H7 (cell line): ENCODE data around the gene SCYL2. TPM values are rescaled to one million over a fixed set of nuclear protein-coding genes. Genes with fewer than 3 reads are reported as not detected.
A peak's percentile ranks its signal among the peaks of the same experiment; 100 is the strongest.
"Not testable (repeated sequence)": the region's sequence is repeated elsewhere in the genome, so short reads cannot be mapped to it uniquely, and the experiment has no call there.

ENCODE experiments used
- DNase-seq: peaks from one replicate; pipeline ENCODE4 v3.0.0; 2012
- H3K27me3 ChIP-seq: 2 replicates; pipeline ENCODE4 v1.6.0; 2011; ENCODE audit warnings: mild to moderate bottlenecking, low read length; ENCODE audit not compliant: control insufficient read depth, insufficient read depth
- H3K36me3 ChIP-seq: replicated peaks from 2 replicates; pipeline ENCODE4 v1.5.1; 2011; ENCODE audit warnings: low read length; ENCODE audit not compliant: control insufficient read depth, insufficient read depth
- H3K4me3 ChIP-seq: 2 replicates; pipeline ENCODE4 v1.5.1; 2011; ENCODE audit warnings: low read depth, mild to moderate bottlenecking, control low read depth, low read length, moderate library complexity; ENCODE audit not compliant: insufficient read depth
- total RNA-seq: library from RNA; depleted of rRNA; stranded (reverse); fragments of >200 nt; shearing (Covaris generic); gene quantifications from 2 replicates; pipeline ENCODE4 v1.2.3, GENCODE V29; 2014

The SCYL2 gene
- total RNA-seq, 1 experiment from 2014 or later, result 27.5 TPM

GRCh38 chr12:100279159-100279558, 12.2 kb downstream of the SCYL2 start:
- H3K36me3 ChIP-seq, result no peaks in the 10 kb centered on the region
- H3K27me3 ChIP-seq, result no peaks in the 10 kb centered on the region
- DNase-seq, result peak; percentile 10
- no peak overlapping the region for H3K4me3 ChIP-seq

DNA sequence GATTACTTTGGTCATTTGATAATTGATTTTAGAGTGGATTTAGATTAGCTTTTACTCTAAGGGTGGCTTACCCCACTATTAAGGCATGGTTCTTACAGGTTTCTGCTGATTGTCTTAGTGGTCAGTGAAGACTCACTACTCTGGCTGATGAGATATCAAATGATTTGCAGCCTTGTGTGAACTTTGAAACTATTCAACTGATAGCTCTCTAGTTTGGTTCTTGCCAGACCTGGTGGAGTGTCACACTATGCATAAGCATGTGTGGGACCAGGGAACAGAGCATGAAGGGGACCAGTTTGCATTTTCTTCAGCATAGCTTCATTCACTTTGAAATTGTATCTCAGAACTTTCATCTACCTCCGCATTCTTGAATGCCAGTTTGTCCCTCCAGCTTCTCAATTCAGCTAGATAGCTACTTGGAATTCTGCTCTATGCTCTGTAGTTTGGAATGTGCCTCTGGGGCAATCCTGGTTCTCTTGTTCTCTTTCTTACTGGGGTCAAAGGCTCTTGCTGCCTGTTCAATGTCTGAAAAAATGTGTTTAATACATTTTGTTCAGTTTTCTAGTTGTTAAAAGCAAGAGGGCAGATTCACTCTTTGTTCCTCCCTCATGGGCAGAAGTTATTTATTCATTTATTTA, 12.7 kb downstream of the SCYL2 start:
- peak; percentile 19 for DNase-seq
- Histone ChIP-seq H3K27me3 (no peaks in the 10 kb centered on the region), H3K4me3 (no peak overlapping the region), H3K36me3 (no peaks in the 10 kb centered on the region)

DNA sequence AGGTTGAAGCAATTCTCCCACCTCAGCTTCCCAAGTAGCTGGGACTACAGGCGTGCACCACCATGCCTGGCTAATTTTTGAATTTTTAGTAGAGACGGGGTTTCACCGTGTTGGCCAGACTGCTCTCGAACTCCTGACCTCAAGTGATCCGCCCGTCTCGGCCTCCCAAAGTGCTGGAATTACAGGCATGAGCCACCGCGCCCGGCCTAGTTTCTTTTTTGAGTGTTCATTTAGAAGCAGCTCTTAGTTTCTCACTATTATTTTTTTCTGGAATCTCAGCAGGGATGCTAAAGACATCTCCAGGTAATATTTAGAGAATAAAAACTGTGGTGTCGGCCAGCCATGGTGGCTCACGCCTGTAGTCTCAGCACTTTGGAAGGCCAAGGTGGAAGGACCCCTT, 17.6 kb downstream of the SCYL2 start:
- not testable (repeated sequence) for H3K36me3 ChIP-seq, DNase-seq, H3K27me3 ChIP-seq, H3K4me3 ChIP-seq

GRCh38 chr12:100289038-100289437, 22.1 kb downstream of the SCYL2 start:
- peaks cover 3% of the 10 kb centered on the region for H3K36me3 ChIP-seq
- H3K4me3 ChIP-seq, result no peak overlapping the region
- no peaks in the 10 kb centered on the region for H3K27me3 ChIP-seq

GRCh38 chr12:100290016-100290415, 23.0 kb downstream of the SCYL2 start:
- no peak overlapping the region for H3K4me3 ChIP-seq
- H3K36me3 ChIP-seq, result peaks cover 3% of the 10 kb centered on the region
- H3K27me3 ChIP-seq, result no peaks in the 10 kb centered on the region
- no peak for DNase-seq

More at GRCh38 chr12:100289038-100289437, 22.1 kb downstream of the SCYL2 start:
- no peak for DNase-seq

DNA sequence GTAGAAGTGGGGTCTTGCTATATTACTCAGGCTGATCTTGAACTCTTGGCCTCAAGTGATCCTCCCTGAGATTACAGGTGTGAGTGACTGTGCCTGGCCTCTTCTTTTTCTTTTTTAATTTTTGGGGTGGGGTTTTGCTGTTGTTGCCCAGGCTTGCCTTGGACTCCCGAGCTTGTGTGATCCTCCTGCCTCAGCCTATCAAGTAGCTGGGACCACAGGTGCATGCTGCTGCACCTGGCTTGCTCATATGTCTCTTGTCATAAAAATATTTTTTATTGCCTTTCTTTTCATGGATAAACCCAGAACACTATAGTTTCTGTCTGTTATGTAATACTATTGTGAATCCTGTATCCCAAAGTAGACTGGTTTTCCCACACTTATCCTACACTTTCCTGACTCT, 26.0 kb downstream of the SCYL2 start:
- Histone ChIP-seq H3K4me3 (no peak overlapping the region), H3K36me3 (peaks cover 3% of the 10 kb centered on the region), H3K27me3 (no peaks in the 10 kb centered on the region)
- DNase-seq, result no peak

GRCh38 chr12:100294366-100294765, 27.4 kb downstream of the SCYL2 start:
- H3K36me3 ChIP-seq, H3K4me3 ChIP-seq, DNase-seq, H3K27me3 ChIP-seq: not testable (repeated sequence)

DNA sequence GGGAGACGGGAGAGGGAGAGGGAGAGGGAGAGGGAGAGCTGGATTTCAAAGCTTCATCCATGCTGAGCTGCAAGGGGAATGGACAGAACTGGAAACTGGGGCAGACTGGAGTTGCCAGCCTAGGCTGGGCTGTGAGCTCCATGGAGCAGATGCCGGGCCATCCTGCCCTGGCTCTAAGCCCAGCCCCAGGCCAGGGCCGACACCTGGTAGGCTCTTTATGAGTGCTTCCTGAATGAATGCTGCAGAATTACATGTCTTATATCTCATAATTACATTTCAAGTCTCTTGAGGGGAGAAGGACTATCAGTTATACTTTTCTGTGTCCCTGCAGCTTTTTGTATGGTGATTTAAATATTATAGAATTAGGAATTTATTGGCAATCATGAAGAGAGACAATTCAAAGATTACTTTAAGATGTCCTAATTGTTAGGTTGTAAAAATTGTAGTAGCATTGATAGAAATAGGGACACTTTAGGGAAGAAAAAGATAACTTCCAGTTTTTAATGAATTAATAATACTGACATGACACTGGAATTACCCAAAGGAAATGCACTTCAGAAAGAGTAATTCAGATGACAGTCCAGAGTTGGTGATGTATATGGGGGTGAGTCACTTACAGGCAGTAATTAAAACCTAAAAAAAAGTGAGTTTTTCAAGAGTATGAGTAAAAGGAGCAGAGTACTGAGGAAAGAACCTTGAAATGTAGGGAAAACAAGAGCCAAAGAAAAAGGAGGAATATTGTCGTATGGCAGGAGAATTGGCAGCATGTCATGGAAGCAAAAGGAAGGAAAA, 29.0 kb downstream of the SCYL2 start:
- no peak overlapping the region for H3K4me3 ChIP-seq
- H3K27me3 ChIP-seq, result no peaks in the 10 kb centered on the region
- DNase-seq, result no peak
- peaks cover 3% of the 10 kb centered on the region for H3K36me3 ChIP-seq

DNA sequence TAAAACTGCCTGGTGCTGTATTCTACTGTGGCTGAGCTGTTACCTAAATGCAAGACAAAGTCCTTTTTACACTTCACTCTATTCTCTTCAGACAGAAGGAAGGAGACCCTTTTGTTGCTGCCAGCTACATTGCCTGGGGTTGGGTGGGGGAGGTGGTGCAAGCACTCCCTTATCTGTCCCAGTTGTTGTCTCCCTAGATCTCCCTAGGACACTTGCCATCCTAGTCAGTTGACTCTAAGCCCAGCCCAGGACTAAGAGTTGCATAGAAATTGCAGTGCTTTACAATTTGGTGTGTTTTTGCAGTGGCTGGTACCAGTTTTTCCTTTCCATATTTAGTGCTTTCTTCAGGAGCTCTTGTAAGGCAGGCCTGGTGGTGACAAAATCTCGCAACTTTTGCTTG, 35.1 kb downstream of the SCYL2 start:
- Histone ChIP-seq H3K36me3 (peaks cover 3% of the 10 kb centered on the region), H3K27me3 (no peaks in the 10 kb centered on the region), H3K4me3 (no peak overlapping the region)
- DNase-seq, result no peak

DNA sequence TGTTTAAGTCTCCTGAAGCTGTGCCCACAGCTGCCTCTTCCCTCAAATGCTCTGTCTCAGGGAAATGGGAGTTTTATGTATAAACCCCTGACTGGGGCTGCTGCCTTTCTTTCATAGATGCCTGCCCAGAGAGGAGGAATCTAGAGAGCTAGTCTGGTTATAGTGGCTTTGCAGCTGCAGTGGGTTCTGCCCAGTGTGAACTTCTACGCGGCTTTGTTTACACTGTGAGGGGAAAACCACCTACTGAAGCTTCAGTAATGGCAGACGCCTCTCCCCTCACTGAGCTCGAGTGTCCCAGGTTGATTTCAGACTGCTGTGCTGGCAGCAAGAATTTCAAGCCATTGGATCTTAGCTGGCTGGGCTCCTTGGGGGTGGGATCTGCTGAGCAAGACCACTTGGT, 36.9 kb downstream of the SCYL2 start:
- Histone ChIP-seq H3K4me3 (no peak overlapping the region), H3K27me3 (no peaks in the 10 kb centered on the region), H3K36me3 (peaks cover 3% of the 10 kb centered on the region)
- DNase-seq, result no peak

DNA sequence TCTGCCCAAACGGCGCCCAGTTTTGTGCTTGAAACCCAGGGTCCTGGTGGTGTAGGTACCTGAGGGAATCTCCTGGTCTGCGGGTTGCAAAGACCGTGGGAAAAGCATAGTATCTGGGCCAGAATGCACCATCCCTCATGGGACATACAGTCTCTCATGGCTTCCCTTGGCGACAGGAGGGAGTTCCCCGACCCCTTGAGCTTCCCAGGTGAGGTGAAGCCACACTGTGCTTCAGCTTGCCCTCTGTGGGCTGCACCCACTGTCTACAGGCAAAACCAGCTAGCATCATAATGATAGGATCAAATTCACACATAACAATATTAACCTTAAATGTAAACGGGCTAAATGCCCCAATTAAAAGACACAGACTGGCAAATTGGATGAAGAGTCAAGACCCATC, 37.4 kb downstream of the SCYL2 start:
- not testable (repeated sequence) for DNase-seq, H3K36me3 ChIP-seq, H3K27me3 ChIP-seq, H3K4me3 ChIP-seq

GRCh38 chr12:100308138-100308537, 41.2 kb downstream of the SCYL2 start:
- not testable (repeated sequence) for H3K4me3 ChIP-seq, H3K36me3 ChIP-seq, H3K27me3 ChIP-seq, DNase-seq

DNA sequence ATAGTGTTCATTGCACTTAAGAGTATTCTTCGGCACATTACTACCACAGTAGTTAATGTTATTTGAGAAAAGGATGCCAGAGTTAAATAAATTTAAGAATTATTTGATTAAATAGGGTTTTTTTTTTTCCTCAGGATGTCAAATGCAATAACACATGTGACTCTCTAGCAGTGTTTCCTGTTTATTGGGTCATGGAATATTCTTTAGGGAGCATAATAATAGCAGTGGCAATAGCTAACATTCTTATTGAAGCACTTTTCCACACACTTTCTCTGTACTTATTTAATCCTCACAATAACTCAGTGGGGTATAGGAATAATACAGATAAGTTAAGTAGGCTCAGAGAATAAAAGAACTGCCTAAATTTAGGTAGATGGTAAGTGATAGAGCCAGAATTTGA, 44.3 kb downstream of the SCYL2 start:
- Histone ChIP-seq H3K36me3 (peaks cover 4% of the 10 kb centered on the region; the same call in 1 of the 2 replicates), H3K4me3 (no peak overlapping the region), H3K27me3 (no peaks in the 10 kb centered on the region)
- DNase-seq, result no peak

DNA sequence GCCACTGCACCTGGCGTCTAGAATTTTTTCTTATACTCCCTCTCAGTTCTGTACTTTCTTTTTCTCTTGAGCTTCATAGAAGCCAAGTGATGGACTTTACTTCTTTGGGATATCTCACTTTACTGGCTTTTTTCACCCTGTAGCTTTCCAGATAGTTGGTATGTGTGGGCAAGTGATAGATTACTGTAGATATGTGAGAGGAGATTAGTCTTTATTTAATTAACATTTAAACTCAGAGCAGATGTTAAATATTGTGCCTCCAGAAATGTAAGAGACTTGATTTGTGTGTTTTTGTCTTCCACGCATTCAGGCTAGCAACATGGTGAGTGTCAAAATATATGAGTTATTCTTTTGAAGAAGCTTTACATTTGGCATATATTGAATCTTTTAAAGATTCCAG, 50.4 kb downstream of the SCYL2 start:
- no peak overlapping the region for H3K4me3 ChIP-seq
- no peak for DNase-seq
- H3K36me3 ChIP-seq, result peaks cover 3% of the 10 kb centered on the region
- no peaks in the 10 kb centered on the region for H3K27me3 ChIP-seq

DNA sequence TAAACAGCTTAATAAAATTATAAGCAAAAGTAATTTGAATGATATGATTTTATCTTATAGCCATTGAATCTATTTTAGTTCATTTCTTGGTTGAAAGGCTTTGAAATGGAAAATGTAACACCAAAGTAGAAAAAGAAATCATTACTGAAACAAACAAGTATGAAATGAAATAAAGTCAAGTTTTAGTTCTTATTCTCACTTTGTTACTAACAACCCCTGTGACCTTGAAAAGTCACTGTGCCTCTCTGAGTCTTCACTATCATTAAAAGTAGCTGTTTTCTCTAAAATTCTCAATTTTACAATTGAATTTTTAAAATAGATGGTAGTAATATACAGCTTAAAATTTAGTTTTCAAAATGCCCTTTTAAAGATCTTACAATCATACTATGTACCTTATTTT, 57.5 kb downstream of the SCYL2 start:
- H3K27me3 ChIP-seq, result no peaks in the 10 kb centered on the region
- H3K36me3 ChIP-seq, result no peaks in the 10 kb centered on the region; the same call in none of the 2 replicates

More for the DNA sequence above, 57.5 kb downstream of the SCYL2 start:
- no peak for DNase-seq
- H3K4me3 ChIP-seq, result no peak overlapping the region
